PC-3 (cell line): ENCODE measurements around the gene U2SURP. TPM values are rescaled to one million over a fixed set of nuclear protein-coding genes. Genes with fewer than 3 reads are reported as not detected.

Source experiments
- ATAC-seq: fragments of 200-7000 bp; cut with Tn5 transposase; 2 replicates; pipeline ENCODE4 v1.9.1; 2020; ENCODE audit warnings: mild to moderate bottlenecking, moderate library complexity
- BruUV-seq: library from RNA; stranded (reverse); fragments of 400-500 nt; replicated peaks from 2 replicates; lab custom pipeline; 2021; lab: Mats Ljungman, UMichigan
- CTCF ChIA-PET: fragments of 300-600 bp; sonication (Branson Sonifier 250); formaldehyde crosslinking; loops from one replicate; lab custom pipeline; 2022; ENCODE audit warnings: antibody characterized with exemption; lab: Charles Lee
- POLR2A ChIA-PET: fragments of 300-600 bp; sonication (Branson Sonifier 250); formaldehyde crosslinking; loops from one replicate; lab custom pipeline; 2022; ENCODE audit warnings: antibody characterized with exemption; ENCODE audit not compliant: unreplicated experiment; lab: Charles Lee
- DNase-seq: peaks from one replicate; pipeline ENCODE4 v3.0.0-alpha.2; 2015
- H2AFZ ChIP-seq: fragments of 300-600 bp; sonication (generic); 2 replicates; pipeline ENCODE4 v1.6.0; 2016; ENCODE audit warnings: antibody characterized with exemption, low read length
- H3F3A ChIP-seq: fragments of 300-600 bp; sonication (generic); one replicate; pipeline ENCODE4 v1.6.0; 2017; ENCODE audit warnings: antibody characterized with exemption, low read length, control low read depth, mild to moderate bottlenecking; ENCODE audit not compliant: unreplicated experiment
- H3K27ac ChIP-seq: fragments of 300-600 bp; sonication (generic); 2 replicates; pipeline ENCODE4 v1.5.1; 2016; ENCODE audit warnings: mild to moderate bottlenecking, low read length
- H3K27me3 ChIP-seq: fragments of 300-600 bp; sonication (generic); 2 replicates; pipeline ENCODE4 v1.6.1; 2016; ENCODE audit warnings: low read length, mixed read lengths
- H3K36me3 ChIP-seq: fragments of 300-600 bp; sonication (generic); 2 replicates; pipeline ENCODE4 v1.6.1; 2016; ENCODE audit warnings: low read depth, mixed run types, low read length, mixed read lengths
- H3K4me1 ChIP-seq: fragments of 300-600 bp; sonication (generic); 2 replicates; pipeline ENCODE4 v1.5.1; 2016; ENCODE audit warnings: low read length; ENCODE audit not compliant: insufficient read depth
- H3K4me2 ChIP-seq: fragments of 300-600 bp; sonication (generic); 2 replicates; pipeline ENCODE4 v1.6.0; 2016; ENCODE audit warnings: low read length
- H3K4me3 ChIP-seq: fragments of 300-600 bp; sonication (generic); 2 replicates; pipeline ENCODE4 v1.5.1; 2016; ENCODE audit warnings: mild to moderate bottlenecking, low read length, mixed read lengths
- H3K79me2 ChIP-seq: fragments of 300-600 bp; sonication (generic); 2 replicates; pipeline ENCODE4 v1.6.1; 2017; ENCODE audit warnings: low read length, mixed read lengths
- H3K9ac ChIP-seq: fragments of 300-600 bp; sonication (generic); 2 replicates; pipeline ENCODE4 v1.6.0; 2016; ENCODE audit warnings: mild to moderate bottlenecking, low read length
- H3K9me2 ChIP-seq: fragments of 300-600 bp; sonication (generic); replicated peaks from 2 replicates; pipeline ENCODE4 v1.6.1; 2016; ENCODE audit warnings: mixed run types, low read length, mixed read lengths
- H3K9me3 ChIP-seq: fragments of 300-600 bp; sonication (generic); 2 replicates; pipeline ENCODE4 v1.6.1; 2016; ENCODE audit warnings: low read length, mixed read lengths
- H4K20me1 ChIP-seq: fragments of 300-600 bp; sonication (generic); 2 replicates; pipeline ENCODE4 v1.6.1; 2016; ENCODE audit warnings: low read length, mixed read lengths
- CTCF ChIP-seq: fragments of 300-600 bp; sonication (generic); conservative IDR thresholded peaks from 2 replicates; pipeline ENCODE4 v1.5.1; 2017; ENCODE audit warnings: antibody characterized with exemption, low read depth, mild to moderate bottlenecking, low read length
- EZH2 ChIP-seq: fragments of 300-600 bp; sonication (generic); IDR thresholded peaks from one replicate; pipeline ENCODE4 v1.6.1; 2017; ENCODE audit warnings: antibody characterized with exemption, mild to moderate bottlenecking, low read length; ENCODE audit not compliant: unreplicated experiment
- EZH2phosphoT487 ChIP-seq: fragments of 300-600 bp; sonication (generic); IDR thresholded peaks from 2 replicates; pipeline ENCODE4 v1.6.1; 2018; ENCODE audit warnings: mild to moderate bottlenecking, antibody characterized with exemption, low read length, borderline replicate concordance
- intact Hi-C: fragments of 100-400 bp; cut with micrococcal nuclease; formaldehyde crosslinking; loops from 2 replicates; pipeline ENCODE4 v1.9.0; 2023
- total RNA-seq: library from RNA; depleted of rRNA; stranded (reverse); fragments of >200 nt; gene quantifications from 2 replicates; pipeline ENCODE4 v1.2.3, GENCODE V29; 2014

The U2SURP gene
- total RNA-seq, 1 experiment from 2014 or later: 81.1 TPM

- H4K20me1 ChIP-seq: no peaks in the 10 kb centered on the region
- ChIA-PET POLR2A (no interaction called here), CTCF (no interaction called here)
- H3K9ac ChIP-seq: no peak overlapping the region
- BruUV-seq: no TSS peak
- H3K79me2 ChIP-seq: no peaks in the 10 kb centered on the region
- DNase-seq (no peak), ATAC-seq (no peak)
- H3K9me3 ChIP-seq: no peaks in the 10 kb centered on the region
- H3K4me2 ChIP-seq: no peak overlapping the region
- no peak overlapping the region for H3K4me3 ChIP-seq
- no peaks in the 10 kb centered on the region for H3K4me1 ChIP-seq
- TF ChIP-seq EZH2 (no peak), CTCF (no peak), EZH2phosphoT487 (no peak)
- no peaks in the 10 kb centered on the region for H3F3A ChIP-seq
- intact Hi-C loops: no loop called here
- no peak overlapping the region for H2AFZ ChIP-seq
- peaks cover 10% of the 10 kb centered on the region for H3K36me3 ChIP-seq
- H3K27me3 ChIP-seq: no peaks in the 10 kb centered on the region
- H3K27ac ChIP-seq: no peak overlapping the region
- H3K9me2 ChIP-seq: no peaks in the 10 kb centered on the region
Measured at GRCh38 chr3:143063018-143063417, 61.6 kb downstream of the U2SURP start.

- intact Hi-C loops: no loop called here
- no peaks in the 10 kb centered on the region for H3F3A ChIP-seq
- H3K79me2 ChIP-seq: no peaks in the 10 kb centered on the region
- POLR2A ChIA-PET: no interaction called here
- no peak overlapping the region for H3K9ac ChIP-seq
- no peaks in the 10 kb centered on the region for H3K27me3 ChIP-seq
- no peak overlapping the region for H3K27ac ChIP-seq
- CTCF ChIA-PET: no interaction called here
- no peaks in the 10 kb centered on the region for H4K20me1 ChIP-seq
- TF ChIP-seq EZH2phosphoT487 (no peak), CTCF (no peak), EZH2 (no peak)
- ATAC-seq (no peak), DNase-seq (no peak)
- no peaks in the 10 kb centered on the region for H3K4me1 ChIP-seq
- H3K9me3 ChIP-seq: no peaks in the 10 kb centered on the region
- no TSS peak for BruUV-seq
- peaks cover 7% of the 10 kb centered on the region; the same call in 1 of the 2 replicates for H3K36me3 ChIP-seq
- no peaks in the 10 kb centered on the region for H3K9me2 ChIP-seq
- no peak overlapping the region for H3K4me2 ChIP-seq
- no peak overlapping the region for H2AFZ ChIP-seq
- H3K4me3 ChIP-seq: no peak overlapping the region
Measured at GRCh38 chr3:143064777-143065176, 63.4 kb downstream of the U2SURP start.

GRCh38 chr3:143065364-143065763 is 64.0 kb downstream of the U2SURP start:
- H2AFZ ChIP-seq: no peak overlapping the region
- intact Hi-C loops: no loop called here
- H3K9me3 ChIP-seq: no peaks in the 10 kb centered on the region
- no peaks in the 10 kb centered on the region for H3K4me1 ChIP-seq
- H3K27ac ChIP-seq: no peak overlapping the region
- CTCF ChIA-PET: no interaction called here
- no peak overlapping the region for H3K9ac ChIP-seq
- TF ChIP-seq EZH2phosphoT487 (no peak), CTCF (no peak), EZH2 (no peak)
- H3K36me3 ChIP-seq: peaks cover 7% of the 10 kb centered on the region; the same call in 1 of the 2 replicates
- no peaks in the 10 kb centered on the region for H3K9me2 ChIP-seq
- H3K4me2 ChIP-seq: no peak overlapping the region
- no peaks in the 10 kb centered on the region for H4K20me1 ChIP-seq
- BruUV-seq: no TSS peak
- POLR2A ChIA-PET: no interaction called here
- H3K27me3 ChIP-seq: no peaks in the 10 kb centered on the region
- DNase-seq (no peak), ATAC-seq (peak; percentile 13)
- H3K4me3 ChIP-seq: no peak overlapping the region
- H3F3A ChIP-seq: no peaks in the 10 kb centered on the region
- H3K79me2 ChIP-seq: no peaks in the 10 kb centered on the region
